HG02970 (cell line): ENCODE measurements around the gene RNASE9.
"Not testable (repeated sequence)": the region's sequence is repeated elsewhere in the genome, so short reads cannot be mapped to it uniquely, and the experiment has no call there.

Source experiments
- ATAC-seq: cut with Tn5 transposase; IDR thresholded peaks from one replicate; pipeline ENCODE4 v1.9.1; 2021; ENCODE audit warnings: mild to moderate bottlenecking, moderate library complexity, moderate number of reproducible peaks; ENCODE audit not compliant: unreplicated experiment, low FRiP score

Gene RNASE9

GRCh38 chr14:20560961-20561360 lies at the start of gene RNASE9:
TSS of gene RNASE9 (minus strand) at chr14:20561047.
- ATAC-seq = no peak

GRCh38 chr14:20610002-20610765 lies 49.3 kb upstream of the RNASE9 start:
- no peak for ATAC-seq

- ATAC-seq = peak; percentile 33
These were observed 48.6 kb upstream of the RNASE9 start for GRCh38 chr14:20609215-20610001.

DNA sequence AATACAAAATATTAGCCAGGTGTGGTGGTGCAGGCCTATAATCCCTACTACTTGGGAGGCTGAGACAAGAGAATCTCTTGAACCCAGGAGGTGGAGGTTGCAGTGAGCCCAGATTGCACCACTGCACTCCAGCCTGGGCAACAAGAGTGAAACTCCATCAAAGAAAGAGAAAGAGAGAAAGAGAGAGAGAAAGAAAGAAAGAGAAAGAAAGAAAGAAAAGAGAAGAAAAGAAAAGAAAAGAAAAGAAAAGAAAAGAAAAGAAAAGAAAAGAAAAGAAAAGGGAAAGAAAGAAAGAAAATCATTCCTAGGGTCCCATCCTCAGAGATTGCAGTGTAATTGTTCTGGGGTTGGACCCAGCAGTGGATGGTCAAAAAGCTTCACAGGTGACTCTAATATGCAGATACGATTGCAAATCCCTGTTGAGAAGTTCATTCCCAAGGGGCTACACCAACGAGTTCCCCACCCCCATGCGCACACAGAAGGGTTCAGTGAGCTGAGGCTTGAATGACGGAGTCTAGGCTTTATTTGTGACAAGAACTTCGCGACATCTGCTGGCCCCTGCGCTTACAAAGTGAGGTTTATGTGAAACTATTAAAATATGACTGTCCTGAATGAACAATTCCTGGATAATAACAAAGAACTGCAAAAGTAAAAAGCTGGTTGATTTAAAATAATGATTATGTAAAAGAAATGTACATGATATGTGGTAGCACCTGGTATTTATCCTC lies 47.7 kb upstream of the RNASE9 start:
- ATAC-seq = no peak

DNA sequence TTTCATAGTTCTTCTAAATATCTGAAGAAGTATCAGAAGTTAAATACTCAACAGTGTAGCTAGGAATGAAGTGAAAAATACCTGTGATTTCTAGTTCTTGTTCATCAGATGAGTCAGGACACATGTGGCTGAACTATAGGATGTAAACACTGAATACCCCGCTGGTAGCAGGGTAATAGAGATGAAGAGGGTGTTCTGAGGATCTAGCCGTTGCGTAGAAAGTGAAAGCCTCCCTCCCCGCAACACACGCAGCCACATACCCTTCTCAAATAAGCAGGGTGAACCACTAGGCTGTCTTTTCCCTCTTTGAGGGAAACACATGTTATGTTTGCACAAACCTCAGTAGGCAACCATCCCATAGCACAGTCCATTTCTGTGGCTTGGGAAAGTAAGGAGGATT lies 46.8 kb upstream of the RNASE9 start:
- ATAC-seq = no peak

DNA sequence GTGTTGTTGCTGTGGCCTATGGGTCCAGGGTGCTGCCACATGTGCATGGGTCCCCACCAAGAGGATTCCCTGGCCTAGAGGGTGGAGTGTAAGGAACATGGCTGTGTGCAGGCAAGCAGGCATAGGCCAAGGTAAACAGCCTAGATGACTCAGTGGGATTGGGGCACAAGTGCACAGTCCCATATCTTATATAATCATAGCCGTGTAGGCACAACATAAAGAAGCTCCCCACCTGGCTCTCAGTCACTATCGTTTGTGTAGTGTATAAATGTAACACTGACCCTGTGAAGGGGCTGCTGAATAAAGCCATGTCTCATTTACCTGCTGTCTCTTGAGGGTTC lies 46.0 kb upstream of the RNASE9 start:
- ATAC-seq = no peak

- ATAC-seq = no peak
These were observed 45.5 kb upstream of the RNASE9 start for GRCh38 chr14:20606190-20606901.

- ATAC-seq = no peak
These were observed 43.2 kb upstream of the RNASE9 start for GRCh38 chr14:20603813-20604690.

DNA sequence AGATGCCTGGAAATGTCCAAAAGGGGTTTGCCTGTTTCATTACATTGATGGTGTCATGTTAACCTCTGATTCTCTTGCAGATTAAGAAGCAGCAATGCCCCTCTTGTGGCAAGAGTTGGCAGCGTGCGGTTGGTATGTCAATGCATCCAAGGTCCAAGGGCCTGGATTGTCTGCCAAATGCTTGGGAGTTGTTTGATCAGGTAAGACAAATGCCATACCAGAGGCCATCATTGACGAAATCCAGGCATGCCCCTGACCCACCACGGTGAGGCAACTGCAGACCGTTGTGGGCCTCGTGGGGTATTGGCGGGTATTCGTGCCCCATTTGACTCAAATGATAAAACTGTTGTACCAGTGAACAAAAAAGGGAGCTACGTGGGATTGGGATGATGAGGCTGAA lies 41.7 kb upstream of the RNASE9 start:
- no peak for ATAC-seq

DNA sequence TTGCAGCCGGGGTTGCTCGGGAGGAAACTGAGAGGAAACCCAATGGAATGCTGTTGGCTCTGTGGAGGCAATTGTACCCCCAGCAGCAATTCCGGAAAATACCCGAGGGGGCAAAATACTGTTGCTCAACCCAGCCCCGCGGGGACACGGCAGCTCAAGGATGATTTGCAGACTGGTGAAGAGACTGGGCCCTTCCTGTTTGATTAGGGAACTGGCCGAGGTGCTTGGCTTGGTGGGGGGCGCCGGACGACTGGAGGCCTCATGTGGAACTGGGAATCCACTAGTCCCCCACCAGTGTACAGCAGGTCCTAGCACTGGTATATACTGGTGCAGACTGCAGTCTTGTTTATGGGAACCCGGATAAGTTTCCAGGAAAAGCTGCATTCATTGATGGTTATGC lies 40.7 kb upstream of the RNASE9 start:
- ATAC-seq = no peak

DNA sequence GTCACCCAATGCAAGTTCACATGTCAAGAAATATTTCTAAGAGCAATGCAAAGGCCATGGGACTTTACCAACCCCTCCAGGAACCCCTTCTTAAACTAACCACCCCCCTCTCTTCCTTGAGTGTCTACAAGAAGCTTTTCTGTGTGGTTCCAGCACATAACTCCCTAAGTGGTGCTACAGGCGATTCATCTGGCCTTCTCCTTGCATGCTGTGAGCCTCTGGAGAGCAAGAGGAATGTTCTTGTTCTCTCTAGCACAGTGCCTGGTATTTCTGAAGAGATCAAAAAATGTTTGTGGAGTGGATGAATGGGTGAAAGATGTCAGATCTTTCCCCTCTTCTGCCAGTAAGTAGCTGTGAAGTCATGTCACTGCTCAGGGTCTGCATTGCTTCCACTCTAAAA lies 36.3 kb upstream of the RNASE9 start:
- no peak for ATAC-seq

DNA sequence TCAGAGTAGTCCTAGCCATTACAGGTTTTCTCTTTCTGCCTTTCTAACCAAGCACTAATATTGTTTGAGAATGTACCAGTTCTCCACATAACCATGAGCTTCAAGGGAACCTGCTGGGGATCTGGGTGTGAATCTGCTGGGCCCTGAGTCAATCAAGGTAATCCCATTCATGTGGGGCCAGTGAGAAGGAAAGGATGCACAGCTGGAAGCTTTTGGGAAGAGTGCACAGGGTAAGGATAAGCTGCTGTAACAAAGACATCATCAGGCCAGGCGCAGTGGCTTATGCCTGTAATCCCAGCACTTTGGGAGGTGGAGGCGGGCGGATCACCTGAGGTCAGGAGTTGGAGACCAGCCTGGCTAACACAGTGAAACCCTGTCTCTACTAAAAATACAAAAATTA lies 34.9 kb upstream of the RNASE9 start:
- not testable (repeated sequence) for ATAC-seq

DNA sequence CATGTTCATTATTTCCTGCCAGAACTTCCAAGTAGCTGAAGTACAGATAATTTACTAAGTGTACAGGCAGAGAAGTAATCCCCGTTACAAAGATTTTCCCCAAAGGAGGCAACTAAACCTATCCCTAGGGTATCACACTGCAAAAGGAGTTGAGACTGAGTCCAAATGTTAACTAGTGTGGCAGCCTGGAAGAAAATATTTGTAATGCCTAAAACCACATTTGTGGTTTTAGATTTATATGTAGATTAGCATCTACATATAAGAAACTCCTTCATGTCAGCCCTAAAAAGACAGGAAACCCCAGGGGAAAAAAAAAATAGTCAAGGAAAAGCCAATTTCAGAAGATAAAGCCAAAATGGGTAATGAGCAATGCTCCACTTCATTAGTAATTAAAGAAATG lies 31.7 kb upstream of the RNASE9 start:
- ATAC-seq = no peak

GRCh38 chr14:20591235-20591634 lies 30.4 kb upstream of the RNASE9 start, which contains the start of gene RNASE12:
TSS of gene RNASE12 (minus strand) at chr14:20591376. CDS start at chr14:20590723, 653 bp downstream.
- no peak for ATAC-seq

DNA sequence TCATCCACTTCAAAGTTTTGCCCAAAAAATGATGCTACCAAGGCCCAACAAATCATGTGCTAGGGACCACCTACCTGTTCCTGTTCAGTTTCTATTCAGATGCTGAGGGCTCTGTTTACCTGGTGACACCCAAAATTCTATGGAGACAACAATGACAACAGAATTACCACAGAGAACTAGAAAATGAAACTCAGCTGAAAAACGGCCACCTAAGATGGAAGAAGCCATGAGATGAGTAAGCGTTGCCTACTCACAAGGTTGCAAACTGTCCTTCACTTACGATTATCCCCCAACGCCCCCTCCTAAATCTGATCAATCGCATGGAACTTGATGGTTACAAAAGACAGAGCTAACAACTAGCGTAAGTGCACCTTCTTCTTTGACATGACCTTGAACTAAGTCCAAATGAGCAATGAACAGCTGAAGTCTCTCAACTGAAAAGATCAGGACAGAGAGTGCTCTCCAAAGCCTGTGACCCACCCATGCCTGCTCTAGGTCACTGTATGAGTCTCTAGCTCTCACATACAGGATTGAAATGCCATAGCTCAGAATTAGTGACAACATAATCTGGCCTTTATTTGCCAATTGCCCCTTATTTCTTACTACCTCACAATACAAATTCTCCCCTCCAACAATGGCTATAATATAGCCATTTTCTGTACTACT lies 26.8 kb upstream of the RNASE9 start, which contains the start of gene RNASE11:
RNASE11 (minus strand) TSS at position 513 of the 666 bp plus-strand sequence.
- no peak for ATAC-seq

GRCh38 chr14:20583908-20584307 lies 23.1 kb upstream of the RNASE9 start:
- no peak for ATAC-seq

- ATAC-seq = no peak
These were observed 22.3 kb upstream of the RNASE9 start for GRCh38 chr14:20583142-20583541.

DNA sequence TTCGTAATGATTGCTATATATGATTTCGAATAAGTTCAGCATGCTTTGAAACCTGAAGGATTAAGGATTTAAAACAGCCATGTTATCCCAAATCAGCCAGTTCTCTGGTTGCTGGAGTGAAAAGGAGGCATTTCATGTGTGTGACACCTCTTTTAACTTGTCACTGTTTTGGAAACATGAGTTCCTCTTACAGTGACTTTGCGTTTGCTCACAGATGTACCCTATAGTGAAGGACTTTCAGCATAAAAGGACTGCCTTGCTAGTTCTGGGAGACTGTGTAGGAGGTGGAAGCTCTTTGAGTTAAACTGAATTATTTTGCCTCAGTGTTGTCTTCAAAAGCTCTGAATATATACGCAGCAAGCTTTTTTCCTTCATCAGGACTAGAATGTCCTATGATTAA lies 19.4 kb upstream of the RNASE9 start:
- ATAC-seq = no peak
